Caki2 (cell line): ENCODE data around the gene SCUBE1. TPM values are rescaled to one million over a fixed set of nuclear protein-coding genes. Genes with fewer than 3 reads are reported as not detected.

ENCODE experiments used
- DNase-seq: peaks from one replicate; pipeline ENCODE4 v3.0.0-alpha.2; 2015; ENCODE audit warnings: low read depth
- in situ Hi-C: cut with HindIII; loops from 2 replicates; pipeline ENCODE4 v1.10.0; 2016; ENCODE audit warnings: low sequenced_read_pairs, low pct_unique_long_range_greater_than_20kb, mixed read lengths
- total RNA-seq: library from RNA; depleted of rRNA; stranded (reverse); fragments of >200 nt; shearing (Covaris generic); gene quantifications from 2 replicates; pipeline ENCODE4 v1.2.3, GENCODE V29; 2014; ENCODE audit warnings: low replicate concordance

The SCUBE1 gene
- total RNA-seq, 1 experiment from 2014 or later = 0.14 TPM

DNA sequence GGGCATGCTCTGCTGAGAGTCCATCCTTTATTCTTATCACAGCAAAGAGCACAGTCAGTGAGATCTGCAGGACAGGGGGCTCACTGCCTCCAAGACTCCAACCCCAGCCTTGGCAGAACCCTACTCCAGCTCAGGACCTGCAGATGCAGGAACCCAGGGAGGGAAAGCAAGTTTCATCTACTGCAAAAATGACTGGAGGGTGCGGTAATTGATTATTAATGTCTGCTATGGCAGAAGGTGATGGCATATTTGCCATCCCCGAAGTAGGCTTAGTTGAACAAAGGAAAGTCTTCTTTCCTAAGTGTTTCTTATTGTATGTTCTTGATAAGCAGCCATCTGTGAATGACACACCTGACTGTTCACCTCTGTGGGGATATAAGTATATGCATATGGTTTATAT lies 9.2 kb downstream of the SCUBE1 start:
- in situ Hi-C loops = no loop called here
- no peak for DNase-seq

- in situ Hi-C loops = no loop called here
Measured at GRCh38 chr22:43333156-43333555, 10.0 kb downstream of the SCUBE1 start.

GRCh38 chr22:43331698-43332097 lies 11.5 kb downstream of the SCUBE1 start:
- in situ Hi-C loops = no loop called here
- no peak for DNase-seq

More at GRCh38 chr22:43333156-43333555, 10.0 kb downstream of the SCUBE1 start:
- no peak for DNase-seq

- in situ Hi-C loops = no loop called here
- DNase-seq = no peak
Measured at GRCh38 chr22:43331069-43331451, 12.1 kb downstream of the SCUBE1 start.

DNA sequence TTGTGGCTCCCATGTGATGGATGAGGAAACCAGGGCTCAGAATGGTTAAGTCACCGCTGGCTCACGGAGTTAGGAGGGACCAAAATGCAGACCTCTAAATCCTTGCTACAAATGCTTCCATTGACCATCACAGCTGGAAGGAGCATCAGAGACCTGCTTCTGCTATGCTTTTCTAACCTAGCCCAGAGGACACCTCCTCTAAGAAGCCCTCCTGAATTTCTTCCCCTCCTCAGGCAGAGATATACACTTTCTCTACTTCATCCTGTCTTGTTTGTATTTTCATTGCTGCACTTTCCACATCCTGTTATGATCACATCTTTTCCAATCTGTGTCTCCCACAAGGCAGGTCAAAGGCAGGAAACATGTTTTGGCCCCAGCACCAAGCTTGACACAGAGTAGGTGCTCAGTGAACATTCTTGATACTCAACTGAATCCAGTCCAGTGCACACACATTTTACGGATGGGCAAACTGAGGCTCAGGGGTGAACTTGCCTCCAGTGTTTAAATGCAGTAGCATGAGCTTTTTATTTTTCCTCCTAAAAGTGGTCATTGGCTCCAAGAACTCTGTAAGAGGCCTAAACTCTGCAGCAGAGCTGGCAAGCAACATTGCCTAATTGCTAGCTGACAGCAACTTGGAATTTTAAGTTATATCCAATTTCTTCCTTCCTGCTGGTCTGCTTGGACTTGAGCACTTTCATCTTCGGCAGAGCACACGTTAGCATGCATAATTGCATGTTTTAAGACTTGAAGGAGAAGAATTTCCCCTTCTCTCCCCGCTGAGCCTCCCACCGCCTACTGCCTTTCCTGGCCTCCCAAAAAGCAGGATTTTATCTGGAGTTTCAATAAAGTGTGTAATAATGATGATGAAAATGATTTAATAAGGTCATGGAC lies 12.7 kb downstream of the SCUBE1 start:
- no peak for DNase-seq
- in situ Hi-C loops = no loop called here

DNA sequence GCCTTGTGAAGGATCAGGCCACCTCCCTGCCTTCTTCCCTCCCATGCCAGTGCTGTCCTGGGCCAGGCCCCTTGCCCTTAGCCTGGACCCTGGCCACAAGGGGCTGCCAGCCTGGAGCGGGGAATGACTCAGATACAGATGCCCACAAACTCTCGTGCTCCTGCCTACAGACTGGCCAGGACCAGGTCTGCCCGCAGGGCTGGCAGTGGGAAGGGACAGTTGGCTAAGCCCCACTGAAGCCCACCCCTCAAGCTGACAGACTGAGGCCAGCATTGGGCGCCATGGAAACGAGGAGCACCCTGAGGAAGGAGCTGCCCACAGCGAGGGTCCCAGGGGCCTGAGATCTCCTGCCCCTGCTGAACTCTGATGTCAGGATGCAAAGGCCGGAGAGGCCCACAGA lies 14.1 kb downstream of the SCUBE1 start:
- in situ Hi-C loops = no loop called here
- DNase-seq = no peak

- DNase-seq = no peak
- in situ Hi-C loops = no loop called here
Measured at GRCh38 chr22:43327157-43327438, 16.1 kb downstream of the SCUBE1 start.

DNA sequence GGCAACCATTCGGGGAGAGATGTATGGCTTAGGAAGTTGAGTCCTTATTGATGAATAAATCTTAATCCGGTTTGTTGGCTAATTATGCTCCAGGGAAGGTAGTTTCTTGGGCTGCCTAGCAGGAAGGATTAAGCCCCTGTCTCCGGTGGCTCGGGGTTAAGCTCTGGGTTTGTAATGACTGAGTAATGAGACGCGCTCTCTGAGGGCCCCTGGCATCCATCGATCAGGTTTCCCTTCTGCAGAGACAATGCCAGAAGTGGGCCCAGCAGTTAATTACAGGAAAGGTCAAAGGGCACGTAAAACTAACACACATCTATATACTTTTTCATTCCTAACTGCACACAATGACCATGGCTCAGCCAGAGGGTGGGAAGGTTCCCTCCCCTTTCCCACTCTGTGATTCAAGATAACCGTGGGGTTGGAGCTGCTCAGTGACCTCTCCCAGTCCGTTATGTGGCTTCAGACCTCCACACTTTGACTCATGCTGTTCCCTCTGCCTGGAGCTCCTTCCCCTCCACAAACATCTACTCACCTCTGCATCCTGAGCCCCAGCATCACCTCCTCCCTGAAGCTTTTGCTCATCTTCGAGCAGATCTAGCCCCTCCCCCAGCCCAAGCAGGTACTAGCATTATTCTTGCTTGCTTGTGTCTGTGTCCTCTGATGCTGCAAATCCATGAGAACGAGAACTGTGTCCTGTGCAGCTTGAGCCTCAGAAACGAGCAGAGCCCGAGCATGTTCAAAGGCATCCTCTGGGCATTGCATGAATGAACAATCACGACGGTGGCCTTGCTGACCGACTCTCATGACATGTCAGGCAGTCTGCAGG lies 16.6 kb downstream of the SCUBE1 start:
- no peak for DNase-seq
- in situ Hi-C loops = no loop called here

GRCh38 chr22:43325176-43325575 lies 18.0 kb downstream of the SCUBE1 start:
- in situ Hi-C loops = no loop called here
- DNase-seq = no peak

GRCh38 chr22:43320943-43321900 lies 21.9 kb downstream of the SCUBE1 start:
- in situ Hi-C loops = no loop called here
- no peak for DNase-seq

- in situ Hi-C loops = no loop called here
- DNase-seq = no peak
Measured at GRCh38 chr22:43319661-43320486, 23.3 kb downstream of the SCUBE1 start.

- in situ Hi-C loops = no loop called here
- DNase-seq = no peak
Measured at GRCh38 chr22:43317239-43317638, 25.9 kb downstream of the SCUBE1 start.

DNA sequence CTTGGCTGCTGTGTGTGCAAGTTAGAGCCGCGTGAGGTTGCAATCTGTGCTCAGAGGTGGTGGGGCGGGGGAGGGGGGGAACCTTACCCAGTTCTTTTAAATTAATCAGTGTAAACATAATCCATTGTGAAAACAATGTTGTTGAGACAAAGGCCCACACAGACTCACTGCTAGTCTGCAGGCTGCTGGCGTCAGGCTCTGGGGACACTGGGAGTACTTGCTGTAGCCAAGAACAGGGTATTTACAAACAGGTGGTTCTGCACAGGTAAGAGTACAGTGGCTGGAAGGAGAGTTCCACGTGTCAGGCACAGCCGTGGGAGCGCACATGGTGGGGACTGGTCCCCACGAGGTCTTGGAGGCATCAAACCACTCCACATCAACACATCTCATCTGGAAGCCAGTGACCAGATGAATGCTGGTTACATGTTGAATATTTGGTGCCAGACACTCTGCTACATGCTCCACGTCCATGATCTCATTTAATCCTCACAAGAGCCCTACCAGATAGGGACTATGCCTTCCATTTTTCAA lies 27.4 kb downstream of the SCUBE1 start:
- DNase-seq = no peak
- in situ Hi-C loops = no loop called here

DNA sequence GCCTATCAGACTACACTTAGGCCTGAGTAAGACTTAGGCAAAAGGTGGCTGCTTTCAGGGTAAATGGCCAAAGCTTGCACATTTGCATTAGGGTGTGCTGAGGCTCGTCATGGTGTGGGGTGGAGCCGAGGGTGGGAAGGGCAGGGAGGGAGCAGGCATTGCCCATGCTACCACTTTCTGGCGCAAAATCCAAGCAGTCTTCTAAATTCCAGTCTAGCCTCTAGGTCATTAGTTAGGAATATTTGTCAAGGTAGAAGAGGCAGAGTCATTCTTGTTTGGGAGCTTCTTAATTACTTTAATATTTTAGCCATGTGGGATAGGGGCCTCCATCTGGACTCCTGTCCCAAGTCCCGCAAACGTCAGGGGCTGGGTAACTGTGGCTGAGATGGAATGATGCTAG lies 28.6 kb downstream of the SCUBE1 start:
- in situ Hi-C loops = no loop called here
- no peak for DNase-seq

DNA sequence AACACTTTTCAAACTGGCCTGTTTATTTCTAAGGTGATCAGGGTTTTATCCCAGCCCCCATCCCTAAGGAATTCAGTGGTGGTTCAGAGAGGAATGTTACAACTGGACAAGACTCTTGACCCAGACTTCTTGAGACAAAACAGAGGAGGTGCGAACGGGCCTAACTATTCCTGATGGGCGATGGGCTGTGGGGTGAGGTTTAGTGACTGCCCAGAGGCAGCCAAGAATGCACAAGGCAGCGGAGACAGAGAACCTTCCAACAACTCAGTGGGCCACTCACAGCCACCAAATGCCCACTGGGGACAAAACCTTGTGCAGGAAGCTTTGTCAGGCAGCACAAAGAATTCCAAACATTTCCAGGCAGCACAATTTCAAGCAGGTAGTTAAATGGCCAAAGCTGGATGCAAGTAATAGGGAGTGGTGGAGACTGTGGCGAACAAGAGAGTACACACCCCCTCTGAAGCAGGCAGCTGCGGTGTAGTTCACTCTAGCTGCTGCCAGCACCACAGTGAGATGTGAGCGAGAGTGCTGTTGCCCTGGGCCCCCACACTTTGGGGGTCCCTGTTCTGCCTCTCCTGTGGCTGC lies 29.2 kb downstream of the SCUBE1 start:
- no peak for DNase-seq
- in situ Hi-C loops = no loop called here

DNA sequence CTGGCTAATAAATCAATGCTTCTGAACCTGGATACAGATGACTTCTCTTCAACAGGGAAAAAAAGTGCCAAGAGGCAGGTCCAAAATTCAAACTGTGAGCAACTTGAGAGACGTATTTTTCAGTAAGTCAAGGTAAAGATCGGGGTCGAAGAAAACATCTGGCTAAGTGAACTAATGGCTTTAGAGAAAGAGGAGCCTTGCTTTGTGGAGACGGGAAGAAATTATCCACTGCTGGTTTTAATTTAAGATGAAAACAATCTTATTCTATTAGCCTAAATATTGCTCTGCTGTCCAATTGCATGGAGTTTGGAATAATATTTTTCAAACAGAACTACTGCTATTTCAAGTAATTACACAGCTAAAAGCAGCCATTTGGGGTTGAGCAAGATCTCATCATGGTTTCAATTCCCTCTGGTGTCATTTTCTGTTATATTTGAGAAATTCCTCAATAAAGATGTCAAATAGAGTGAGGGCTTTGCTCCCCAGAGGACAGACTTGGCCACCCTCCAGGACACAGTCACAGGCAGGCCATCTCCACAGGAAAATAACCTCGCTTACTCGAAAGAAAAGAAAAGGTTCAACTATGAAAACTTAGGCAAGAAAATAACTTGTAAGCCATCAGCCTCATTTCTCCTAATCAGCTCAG lies 29.8 kb downstream of the SCUBE1 start:
- DNase-seq = no peak
- in situ Hi-C loops = no loop called here

- no peak for DNase-seq
- in situ Hi-C loops = no loop called here
Measured at GRCh38 chr22:43312608-43313007, 30.6 kb downstream of the SCUBE1 start.
